Testis (tissue), 2 donors: ENCODE results near the gene MMP24.

Source experiments
- CTCF ChIP-seq, 3 experiments: fragments of 450-650 bp in 2 of 3; fragments of 200-600 bp in 1 of 3; sonication (generic) in 1 of 3; IDR thresholded peaks; one replicate each; pipeline ENCODE4 v1.5.1; 2016 to 2019; ENCODE audit warnings: antibody characterized with exemption in 3 of 3, mild to moderate bottlenecking in 2 of 3, moderate library complexity in 1 of 3
- POLR2A ChIP-seq: fragments of 450-650 bp; IDR thresholded peaks from one replicate; pipeline ENCODE4 v1.6.1; 2017; ENCODE audit warnings: antibody characterized with exemption, mild to moderate bottlenecking, moderate library complexity

DNA sequence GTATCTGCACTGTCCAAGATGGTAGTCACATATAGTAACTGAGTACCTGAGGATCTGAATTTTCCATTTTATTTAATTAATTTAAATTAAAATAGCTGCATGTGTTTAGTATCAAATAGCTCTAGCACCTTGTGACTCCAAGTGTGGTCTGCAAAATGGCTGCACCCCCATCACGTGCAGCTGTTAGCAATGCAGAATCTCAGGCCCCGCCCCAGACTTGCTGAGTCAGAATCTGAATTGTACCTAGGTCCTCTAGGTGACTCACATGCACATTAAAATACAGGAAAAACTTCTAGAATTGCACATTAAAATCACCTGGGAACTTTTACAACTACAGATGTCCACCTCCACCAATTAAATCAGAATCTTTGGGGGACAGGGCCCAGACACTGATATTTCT lies 84.9 kb downstream of the MMP24 start:
- TF ChIP-seq CTCF (IDR thresholded peaks at IDR 0.05), result no peak
- no peak for TF ChIP-seq POLR2A
